Tibial nerve (tissue), 4 donors: Measurements from ENCODE around the gene OR7C1.

Source experiments
- CTCF ChIP-seq, 5 experiments: fragments of 200-600 bp in 3 of 5; fragments of 450-650 bp in 2 of 5; sonication (generic) in 3 of 5; IDR thresholded peaks; one replicate each; pipeline ENCODE4 v1.5.1; 2016 to 2019; ENCODE audit warnings: antibody characterized with exemption in 5 of 5, mild to moderate bottlenecking in 3 of 5, moderate library complexity in 2 of 5
- EP300 ChIP-seq, 2 donors: sonication (generic); formaldehyde crosslinking; IDR thresholded peaks; one replicate each; pipeline ENCODE4 v1.6.1; 2017; ENCODE audit warnings: antibody characterized with exemption in 2 of 2, mild to moderate bottlenecking in 1 of 2

GRCh38 chr19:14843578-14843977, 8.6 kb upstream of the OR7C1 start:
- TF ChIP-seq CTCF (IDR thresholded peaks at IDR 0.05) (no peak), EP300 (IDR thresholded peaks at IDR 0.05) (no peak)
